Measurements from ENCODE around the gene GPANK1. TPM values are rescaled to one million over a fixed set of nuclear protein-coding genes. Genes with fewer than 3 reads are reported as not detected.

The GPANK1 gene
- total RNA-seq (2021) (11.5 and 13.0 TPM in 2 replicates), Bru-seq, nascent RNA (percentile 70 among the genes with signal in this experiment), BruChase-seq, experiment 1, labeled RNA remaining after a 2-hour chase (percentile 70 among the genes with signal in this experiment), BruChase-seq, experiment 2, labeled RNA remaining after a 6-hour chase (percentile 61 among the genes with signal in this experiment)
- long read RNA-seq, transcript GPANK1-203 (3 exons, 1,910 nt), result major isoform, 5 of 19 reads
- long read RNA-seq, partial matches to known transcripts, result 6 of 19 reads
- long read RNA-seq, other reads (novel, unspliced or antisense), result 3 of 19 reads

GRCh38 chr6:31664790-31665500, at the start of gene GPANK1:
TSS of gene GPANK1 (minus strand) at chr6:31664997. CDS start at chr6:31664478, 519 bp downstream.
- no peaks in the 10 kb centered on the region for H3K9me3 ChIP-seq (ENCODE audit: insufficient read depth, low read depth)
- DNase-seq, result peak; percentile 83 to 85
- BruUV-seq (replicated peaks), result no TSS peak
- H3K4me3 ChIP-seq, result peak within 1 kb of the TSS; percentile 90
- no peaks in the 10 kb centered on the region for H3K9me2 ChIP-seq (ENCODE audit: insufficient read depth)
- peaks cover 31% of the 10 kb centered on the region for H3K36me3 ChIP-seq (ENCODE audit: low read depth)
- ChIA-PET POLR2A (ENCODE audit: unreplicated experiment) (interaction anchor here (0.6 to 1.0 kb wide), 4 partner anchors 14 to 418 kb away, joined by 3 to 4 read pairs (median 4); partner anchors contain the start of genes NEU1 and NFKBIL1), CTCF (interaction anchor here (0.6 kb wide), 1 partner anchor 166 kb away, joined by 11 read pairs; no protein-coding TSS in a partner anchor)
- no peak for TF ChIP-seq CTCF (conservative IDR thresholded peaks at IDR 0.05)
- peaks cover 56% of the 10 kb centered on the region for H3K79me2 ChIP-seq (ENCODE audit: low read depth)
- peaks cover 24% of the 10 kb centered on the region for H3K4me1 ChIP-seq (replicated peaks; ENCODE audit: insufficient read depth)
- no peaks in the 10 kb centered on the region for H3K27me3 ChIP-seq (ENCODE audit: insufficient read depth, low read depth)
- peaks cover 3% of the 10 kb centered on the region; the same call in 1 of the 2 replicates for H4K20me1 ChIP-seq (ENCODE audit: insufficient read depth)
- peak within 1 kb of the TSS; percentile 95 for H3K4me2 ChIP-seq
- H3F3A ChIP-seq (ENCODE audit: insufficient read depth, low read depth), result peaks cover 23% of the 10 kb centered on the region
- H3K27ac ChIP-seq, result peak within 1 kb of the TSS; percentile 80
- peak within 1 kb of the TSS; percentile 86 for H2AFZ ChIP-seq
- intact Hi-C loops (cut with micrococcal nuclease; ENCODE audit: unreplicated experiment), result loop anchor here (2.0 to 10.0 kb wide), 2 partner anchors 118 to 510 kb away; partner anchors contain the start of genes AGPAT1, ATP6V1G2, NFKBIL1 and RNF5

GRCh38 chr6:31713991-31714684, 49.3 kb upstream of the GPANK1 start:
- Histone ChIP-seq H3K9me2 (ENCODE audit: insufficient read depth) (no peaks in the 10 kb centered on the region), H3K36me3 (ENCODE audit: low read depth) (no peaks in the 10 kb centered on the region), H3K79me2 (ENCODE audit: low read depth) (no peaks in the 10 kb centered on the region), H3K4me1 (replicated peaks; ENCODE audit: insufficient read depth) (peaks cover 20% of the 10 kb centered on the region), H3K27ac (no peak overlapping the region), H2AFZ (peak overlapping the region; percentile 68), H3F3A (ENCODE audit: insufficient read depth, low read depth) (peaks cover 8% of the 10 kb centered on the region; the same call in 1 of the 2 replicates), H3K4me2 (no peak overlapping the region), H3K27me3 (ENCODE audit: insufficient read depth, low read depth) (no peaks in the 10 kb centered on the region), H4K20me1 (ENCODE audit: insufficient read depth) (no peaks in the 10 kb centered on the region), H3K9me3 (ENCODE audit: insufficient read depth, low read depth) (no peaks in the 10 kb centered on the region), H3K4me3 (no peak overlapping the region)
- ChIA-PET POLR2A (ENCODE audit: unreplicated experiment) (no interaction called here), CTCF (no interaction called here)
- TF ChIP-seq CTCF (conservative IDR thresholded peaks at IDR 0.05), result no peak
- BruUV-seq (replicated peaks), result no TSS peak
- intact Hi-C loops (cut with micrococcal nuclease; ENCODE audit: unreplicated experiment), result no loop called here
- no peak for DNase-seq

GRCh38 chr6:31713465-31713864, 48.7 kb upstream of the GPANK1 start:
- H3K36me3 ChIP-seq (ENCODE audit: low read depth), result no peaks in the 10 kb centered on the region
- no peaks in the 10 kb centered on the region for H3K27me3 ChIP-seq (ENCODE audit: insufficient read depth, low read depth)
- no peak overlapping the region for H3K27ac ChIP-seq
- BruUV-seq (replicated peaks), result no TSS peak
- CTCF ChIA-PET, result no interaction called here
- H4K20me1 ChIP-seq (ENCODE audit: insufficient read depth), result no peaks in the 10 kb centered on the region
- peaks cover 8% of the 10 kb centered on the region; the same call in 1 of the 2 replicates for H3F3A ChIP-seq (ENCODE audit: insufficient read depth, low read depth)
- DNase-seq, result no peak
- POLR2A ChIA-PET (ENCODE audit: unreplicated experiment), result no interaction called here
- H2AFZ ChIP-seq, result no peak overlapping the region
- no peak overlapping the region for H3K4me2 ChIP-seq
- no peaks in the 10 kb centered on the region for H3K79me2 ChIP-seq (ENCODE audit: low read depth)
- no peaks in the 10 kb centered on the region for H3K9me2 ChIP-seq (ENCODE audit: insufficient read depth)
- H3K9me3 ChIP-seq (ENCODE audit: insufficient read depth, low read depth), result no peaks in the 10 kb centered on the region
- intact Hi-C loops (cut with micrococcal nuclease; ENCODE audit: unreplicated experiment), result no loop called here
- TF ChIP-seq CTCF (conservative IDR thresholded peaks at IDR 0.05) (no peak), EZH2 (IDR thresholded peaks at IDR 0.05; ENCODE audit: low read depth) (no peak)
- H3K4me3 ChIP-seq, result no peak overlapping the region
- H3K4me1 ChIP-seq (replicated peaks; ENCODE audit: insufficient read depth), result peaks cover 14% of the 10 kb centered on the region
